Fibroblast of peridontal ligament (primary cell): Measurements from ENCODE around the gene PIP5K1B.

Source experiments
- DNase-seq: peaks from one replicate; pipeline ENCODE4 v3.0.0-alpha.2; 2010; ENCODE audit errors: extremely low read depth

Gene PIP5K1B

DNA sequence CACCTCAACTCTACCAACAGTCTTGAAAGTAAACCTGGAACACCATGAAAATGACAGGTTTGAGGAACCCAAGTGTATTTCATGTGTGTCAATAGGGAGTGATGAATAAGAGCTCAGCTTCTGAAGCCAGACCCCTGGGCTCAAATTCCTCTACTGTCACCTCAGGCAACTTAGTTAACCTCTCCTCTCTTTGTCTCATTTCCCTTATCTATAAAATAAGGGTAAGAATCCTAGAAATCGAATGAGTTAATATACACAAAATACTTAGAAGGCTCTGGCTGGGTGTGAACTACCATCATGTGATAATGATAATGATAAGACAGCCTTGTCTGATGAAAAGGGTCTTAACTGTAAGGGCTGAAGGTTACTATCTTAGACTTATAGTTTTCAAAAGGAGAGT, 66.3 kb downstream of the PIP5K1B start:
- no peak for DNase-seq

DNA sequence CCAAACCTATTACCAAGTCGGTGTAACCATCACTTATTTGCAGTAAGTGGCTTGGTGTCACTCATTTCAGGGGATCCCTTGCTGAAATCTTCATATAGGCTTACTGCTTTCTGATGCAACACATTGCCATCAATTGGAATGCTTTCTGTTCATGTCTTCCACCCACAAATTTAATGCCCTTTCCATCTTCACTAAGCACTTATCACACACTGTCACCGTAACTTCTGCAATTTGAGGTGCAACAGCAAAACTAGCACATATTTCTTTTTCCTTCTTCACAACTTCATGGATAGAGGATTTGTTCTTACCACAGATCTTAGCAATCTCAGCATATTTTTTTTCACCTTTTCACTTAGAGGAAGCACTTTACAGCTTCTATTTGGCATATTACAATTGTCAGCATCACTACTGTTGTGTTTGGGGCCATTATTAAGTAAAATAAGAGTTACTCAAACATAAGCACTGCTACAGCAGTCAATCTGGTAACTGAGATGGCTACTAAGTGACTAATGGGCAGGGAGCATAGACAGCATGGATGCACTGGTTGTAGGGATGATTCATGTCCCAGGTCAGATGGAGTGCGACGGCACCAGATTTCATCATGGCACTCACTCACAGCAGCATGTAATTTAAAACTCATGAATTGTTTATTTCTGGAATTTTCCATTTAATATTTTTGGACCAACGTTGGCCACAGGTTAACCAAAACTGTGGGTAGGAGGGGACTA, 70.1 kb downstream of the PIP5K1B start:
- DNase-seq = peak; percentile 41

DNA sequence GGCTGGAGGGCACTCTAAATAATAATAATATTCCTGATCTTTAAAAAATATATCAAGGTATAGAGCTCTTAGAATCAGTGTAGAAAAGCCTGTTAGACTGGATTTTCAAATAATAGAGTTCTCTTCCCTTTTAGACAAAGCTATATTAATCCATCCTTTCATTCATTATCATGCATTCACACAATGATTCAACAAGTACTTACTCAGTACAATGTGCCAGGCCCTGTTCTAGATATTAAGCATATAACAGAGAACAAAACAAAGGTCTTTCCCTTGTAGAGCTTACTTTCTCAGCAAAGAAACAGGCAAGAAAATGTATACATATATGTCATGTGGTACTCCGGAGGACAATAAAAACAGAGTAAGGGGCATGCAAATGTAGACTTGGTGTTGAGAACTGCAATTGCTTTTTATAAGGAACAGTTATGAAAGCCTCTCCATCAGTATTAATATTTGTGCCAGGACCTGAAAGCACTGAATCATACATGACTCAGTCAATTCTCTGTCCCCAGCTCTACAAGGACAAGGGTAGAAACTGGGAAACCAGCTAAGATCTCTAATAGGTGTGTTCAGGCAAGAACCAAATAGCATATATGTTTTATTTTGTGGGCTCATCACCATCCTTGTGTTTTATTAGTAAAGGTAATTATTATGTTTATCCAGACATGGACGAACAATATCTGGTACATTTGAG, 72.2 kb downstream of the PIP5K1B start:
- DNase-seq = no peak

DNA sequence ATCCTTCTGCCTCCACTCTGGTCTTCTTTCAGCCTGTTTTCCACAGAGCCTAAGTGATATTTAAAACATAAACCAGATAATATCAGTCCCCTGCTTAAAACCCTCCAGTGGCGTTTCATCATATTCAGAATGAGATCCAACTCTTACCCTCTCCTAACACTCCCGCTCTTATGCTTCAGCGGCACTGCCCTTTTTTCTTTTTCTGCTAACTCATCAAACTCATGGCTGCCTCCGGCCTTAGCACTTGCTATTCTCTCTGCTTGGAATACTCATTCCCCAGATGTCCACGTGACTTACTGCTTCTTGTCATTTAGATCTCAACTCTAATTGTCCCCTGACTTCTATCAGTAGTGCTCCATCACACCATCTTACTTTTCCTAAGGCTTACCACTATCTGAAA, 73.6 kb downstream of the PIP5K1B start:
- DNase-seq = no peak

DNA sequence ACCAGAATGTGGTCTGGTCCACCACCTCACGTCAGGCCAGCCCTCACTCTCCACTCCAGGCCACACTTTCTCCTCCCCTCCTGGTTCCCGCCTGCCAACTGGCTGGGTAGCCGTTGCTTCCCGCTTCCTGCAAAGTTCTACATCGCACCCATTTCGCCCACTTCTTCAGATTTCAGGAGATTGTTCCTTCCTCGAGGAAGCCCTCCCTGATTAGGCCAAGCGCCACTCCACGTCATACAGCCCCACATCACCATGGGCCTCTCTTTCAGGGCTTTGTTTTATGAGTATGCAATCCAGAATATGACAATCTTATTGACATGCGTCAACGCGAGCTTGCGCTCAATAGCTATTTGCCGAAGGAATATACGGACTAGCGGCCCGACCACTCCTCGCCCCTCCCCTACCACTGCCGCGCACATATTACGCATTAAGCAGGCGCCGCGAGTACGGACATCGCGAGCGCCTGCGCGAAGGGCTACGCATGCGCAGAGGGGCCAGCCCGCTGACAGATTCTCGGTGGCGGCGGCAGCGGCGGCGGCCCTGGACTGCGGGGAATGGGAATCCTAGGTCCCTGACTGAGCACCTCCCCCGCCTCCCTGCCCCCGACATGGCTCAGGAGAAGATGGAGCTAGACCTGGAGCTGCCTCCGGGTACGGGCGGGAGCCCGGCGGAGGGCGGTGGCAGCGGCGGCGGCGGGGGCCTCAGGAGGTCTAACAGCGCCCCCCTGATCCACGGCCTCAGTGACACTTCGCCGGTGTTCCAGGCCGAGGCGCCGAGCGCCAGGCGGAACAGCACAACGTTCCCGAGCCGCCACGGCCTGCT, 74.7 kb downstream of the PIP5K1B start:
- DNase-seq = peak; percentile 94

DNA sequence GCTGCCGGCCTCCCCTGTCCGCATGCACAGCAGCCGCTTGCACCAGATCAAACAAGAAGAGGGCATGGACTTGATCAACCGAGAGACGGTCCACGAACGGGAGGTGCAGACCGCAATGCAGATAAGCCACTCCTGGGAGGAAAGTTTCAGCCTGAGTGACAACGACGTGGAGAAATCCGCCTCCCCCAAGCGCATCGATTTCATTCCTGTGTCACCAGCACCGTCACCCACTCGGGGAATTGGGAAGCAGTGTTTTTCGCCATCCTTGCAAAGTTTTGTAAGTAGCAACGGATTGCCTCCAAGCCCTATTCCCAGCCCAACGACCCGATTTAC, 75.3 kb downstream of the PIP5K1B start:
- DNase-seq = no peak

DNA sequence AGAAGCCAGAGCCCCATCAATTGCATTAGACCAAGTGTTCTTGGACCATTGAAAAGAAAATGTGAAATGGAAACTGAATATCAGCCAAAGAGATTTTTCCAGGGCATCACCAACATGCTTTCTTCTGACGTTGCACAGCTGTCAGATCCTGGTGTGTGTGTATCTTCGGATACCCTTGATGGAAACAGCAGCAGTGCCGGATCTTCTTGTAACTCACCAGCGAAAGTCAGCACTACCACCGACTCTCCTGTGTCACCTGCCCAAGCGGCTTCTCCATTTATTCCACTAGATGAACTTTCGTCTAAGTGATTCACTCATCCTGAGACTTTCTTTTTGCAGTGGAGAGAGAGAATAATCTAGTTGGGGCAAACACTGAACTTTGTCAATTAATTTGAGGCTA, 75.7 kb downstream of the PIP5K1B start:
- peak; percentile 20 for DNase-seq

DNA sequence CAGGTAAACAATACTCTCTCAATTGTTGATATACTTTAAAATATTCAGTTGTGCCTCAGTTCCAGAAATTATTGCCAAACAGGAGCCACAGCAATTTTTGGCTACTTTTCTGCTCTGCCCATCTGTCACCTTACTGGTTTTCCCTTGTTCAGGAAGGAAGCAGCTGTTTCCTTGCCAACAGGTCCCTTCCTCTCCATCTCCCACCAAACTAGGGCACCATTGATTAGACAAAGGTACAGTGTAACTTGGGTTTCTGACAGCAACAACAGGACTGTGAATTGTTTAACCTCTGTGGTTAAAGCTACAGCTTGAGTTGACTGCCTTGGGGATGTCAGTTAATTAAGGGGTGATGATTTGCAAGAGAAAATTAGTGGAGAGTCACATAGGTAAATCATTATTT, 76.9 kb downstream of the PIP5K1B start:
- no peak for DNase-seq

DNA sequence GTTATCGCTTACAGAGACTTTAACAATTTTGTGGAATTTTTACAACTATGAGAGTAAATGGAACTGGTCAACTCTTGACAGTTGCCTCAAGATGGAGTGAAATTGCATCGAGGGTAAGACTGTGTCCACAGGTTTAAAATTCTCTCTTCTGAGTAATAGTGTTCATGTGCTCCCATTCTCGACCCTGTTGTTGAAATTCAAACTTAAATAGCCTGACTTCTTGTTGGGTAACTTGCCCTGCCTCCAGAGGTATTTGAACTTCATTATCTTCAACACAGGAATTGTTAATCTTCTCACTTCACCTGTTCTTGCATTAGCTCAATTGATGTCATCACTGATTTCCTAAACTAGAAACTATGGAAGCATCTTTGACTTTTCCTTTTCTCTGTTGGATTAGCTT, 77.5 kb downstream of the PIP5K1B start:
- no peak for DNase-seq

DNA sequence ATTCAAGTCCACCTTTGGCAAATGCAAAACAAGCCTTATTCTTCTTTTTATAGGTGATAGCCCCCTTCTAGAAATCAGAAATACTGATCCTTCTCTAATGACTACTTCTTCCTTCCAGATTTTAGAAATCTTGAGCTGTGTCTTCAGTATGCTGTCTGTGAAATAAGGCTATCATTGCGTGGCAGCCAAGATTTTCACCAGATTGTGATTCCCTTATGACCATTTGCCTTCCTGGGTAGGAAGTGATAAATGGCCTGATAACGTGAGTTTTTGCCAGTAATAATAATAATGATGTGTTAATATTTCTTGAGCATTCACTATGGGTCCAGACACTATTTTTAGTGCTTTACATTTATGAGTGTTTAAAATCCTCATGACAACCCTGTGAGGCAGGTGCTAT, 80.9 kb downstream of the PIP5K1B start:
- no peak for DNase-seq

DNA sequence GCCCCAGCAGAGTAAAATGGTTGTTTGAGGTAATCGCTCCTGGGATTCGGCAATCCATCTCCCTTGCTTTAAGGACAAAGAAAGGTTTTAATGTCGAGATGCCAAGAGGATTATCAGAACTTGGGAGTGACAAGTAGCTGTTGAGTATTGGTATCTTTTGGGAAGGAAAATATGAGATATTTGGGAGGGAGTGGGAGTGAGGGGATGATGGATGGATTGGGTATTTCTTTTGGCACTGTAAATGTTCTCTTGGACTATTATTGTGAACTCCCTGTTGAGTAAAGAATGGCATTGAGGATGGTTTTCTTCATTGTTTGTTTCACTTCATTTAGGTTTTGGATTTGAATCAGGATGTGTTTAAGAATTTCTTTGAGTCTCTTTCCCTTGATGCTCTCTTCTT, 86.1 kb downstream of the PIP5K1B start:
- DNase-seq = no peak

DNA sequence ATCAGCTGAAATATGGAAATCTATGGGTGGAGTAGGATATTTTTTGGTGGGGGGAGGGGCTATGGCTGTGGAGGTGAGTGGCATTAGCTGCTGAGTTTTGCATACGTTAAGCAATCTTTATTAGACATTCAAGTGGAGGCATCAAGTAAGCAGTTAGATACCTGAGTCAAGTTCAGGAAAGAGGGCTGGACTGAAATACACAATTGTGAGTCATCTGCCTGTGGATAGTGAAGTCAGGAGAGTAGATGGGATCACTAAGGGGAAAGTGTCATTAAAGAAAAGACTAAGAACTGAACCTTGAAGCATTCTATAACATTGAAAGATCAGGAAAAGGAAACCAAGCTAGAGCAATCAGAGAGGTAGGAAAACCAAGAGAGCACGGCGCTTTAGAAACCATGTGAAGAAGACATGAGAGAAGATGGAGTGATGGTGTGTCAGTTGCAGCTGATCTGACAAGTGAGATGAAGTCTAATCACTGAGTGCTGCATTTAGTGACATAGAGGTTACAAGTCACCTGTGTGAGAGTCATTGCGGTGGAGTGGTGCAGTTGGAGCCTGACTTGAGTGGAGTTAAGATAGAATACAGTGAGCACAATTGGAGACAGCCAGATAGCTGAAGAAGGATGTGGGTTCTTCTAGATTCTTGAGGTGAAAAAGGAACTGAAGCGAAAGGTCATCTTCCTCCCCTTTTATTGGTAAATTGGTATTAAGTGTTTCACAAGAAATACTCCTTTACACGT, 88.7 kb downstream of the PIP5K1B start:
- DNase-seq = no peak

DNA sequence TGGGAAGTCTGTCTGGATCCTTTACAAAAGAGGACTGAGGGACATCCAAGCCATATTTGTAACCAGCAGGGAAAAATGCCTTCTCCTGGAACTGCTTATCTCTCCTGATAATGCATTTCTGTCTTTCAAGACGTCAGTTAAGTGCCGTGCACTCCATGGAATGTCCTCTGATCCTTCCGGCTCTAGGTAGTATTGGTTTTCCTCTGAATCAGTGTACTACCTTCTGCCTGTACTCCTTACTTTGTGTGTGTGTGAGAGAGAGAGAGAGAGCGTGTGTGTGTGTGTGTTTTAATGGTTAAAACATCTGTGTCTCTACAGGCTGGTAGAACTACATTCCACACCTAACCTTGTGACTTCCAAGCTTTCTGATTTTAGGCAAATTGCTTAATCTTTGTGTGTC, 89.9 kb downstream of the PIP5K1B start:
- DNase-seq = no peak

DNA sequence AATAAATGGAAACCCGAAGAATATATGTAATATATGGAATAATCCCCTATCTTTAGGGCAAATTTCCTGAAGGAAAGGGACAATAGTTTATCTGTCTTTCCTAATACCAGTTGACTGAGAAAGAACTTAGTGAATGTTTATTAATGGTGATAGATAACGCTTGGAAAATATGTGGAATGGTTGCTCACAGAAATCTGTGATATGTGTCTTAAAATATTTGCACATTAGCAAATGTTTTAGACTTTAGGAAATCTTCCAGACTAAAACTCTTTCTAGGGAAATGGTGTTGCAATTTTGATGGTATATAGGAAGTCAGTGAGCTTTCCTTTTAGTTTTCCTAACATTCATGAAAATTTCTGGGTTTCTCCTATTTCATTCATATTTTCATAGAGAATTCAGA, 90.4 kb downstream of the PIP5K1B start:
- DNase-seq = no peak

DNA sequence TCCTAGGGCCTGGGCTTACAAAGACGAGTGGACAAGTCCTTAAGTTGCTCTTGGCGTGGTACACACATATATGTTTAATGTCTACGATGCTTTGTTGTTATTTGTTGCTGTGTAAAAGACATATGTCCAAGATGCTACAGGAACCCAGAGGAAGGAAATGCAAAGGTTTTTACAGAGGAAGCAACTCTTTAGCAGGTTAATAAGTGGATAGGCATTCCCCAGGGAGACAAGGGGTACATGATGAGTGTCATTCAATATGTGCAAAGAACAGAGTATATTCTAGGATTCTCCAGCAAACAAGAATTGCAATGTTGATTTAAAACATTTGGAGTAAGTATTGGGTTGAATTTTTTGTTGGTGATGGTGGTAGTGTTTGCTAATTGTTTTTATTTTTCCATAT, 92.1 kb downstream of the PIP5K1B start:
- DNase-seq = no peak

DNA sequence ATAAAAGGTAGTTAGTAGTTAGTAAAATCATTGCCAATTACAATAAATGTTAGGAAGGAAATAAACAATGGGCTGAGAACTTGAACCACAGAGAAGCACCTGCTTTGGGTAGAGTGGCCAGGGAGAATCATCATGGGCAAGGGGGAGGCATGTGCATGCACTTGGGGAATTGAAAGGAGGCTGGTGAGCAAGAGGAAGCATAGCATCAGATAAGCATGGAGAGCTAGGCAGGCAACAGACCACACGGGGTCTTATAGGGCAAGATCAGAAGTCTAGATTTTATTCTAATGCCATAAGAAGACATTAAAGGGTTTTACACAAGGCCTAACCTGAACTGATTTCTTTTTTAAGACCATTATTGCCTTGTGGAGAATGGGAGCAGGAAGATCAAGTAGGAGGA, 93.4 kb downstream of the PIP5K1B start:
- no peak for DNase-seq

DNA sequence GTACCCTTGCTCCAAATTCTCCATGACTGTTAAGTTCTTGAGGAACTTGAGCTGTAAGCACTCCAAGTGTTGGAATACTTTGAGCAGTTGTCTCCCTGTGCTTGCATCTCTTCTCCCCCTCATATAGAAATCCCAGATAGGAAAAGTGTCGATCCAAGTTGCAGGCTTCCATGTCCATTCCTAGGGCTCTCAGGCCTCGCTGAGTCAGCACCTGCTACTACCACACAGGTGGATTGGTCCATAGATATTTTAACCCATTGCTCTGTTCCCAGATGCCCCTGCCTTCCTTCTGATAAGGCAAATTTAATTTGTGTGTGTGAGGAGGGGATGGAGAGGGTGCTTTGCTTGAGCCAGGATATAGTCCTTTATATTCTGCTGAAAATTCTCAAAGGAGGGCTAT, 95.8 kb downstream of the PIP5K1B start:
- DNase-seq = no peak

DNA sequence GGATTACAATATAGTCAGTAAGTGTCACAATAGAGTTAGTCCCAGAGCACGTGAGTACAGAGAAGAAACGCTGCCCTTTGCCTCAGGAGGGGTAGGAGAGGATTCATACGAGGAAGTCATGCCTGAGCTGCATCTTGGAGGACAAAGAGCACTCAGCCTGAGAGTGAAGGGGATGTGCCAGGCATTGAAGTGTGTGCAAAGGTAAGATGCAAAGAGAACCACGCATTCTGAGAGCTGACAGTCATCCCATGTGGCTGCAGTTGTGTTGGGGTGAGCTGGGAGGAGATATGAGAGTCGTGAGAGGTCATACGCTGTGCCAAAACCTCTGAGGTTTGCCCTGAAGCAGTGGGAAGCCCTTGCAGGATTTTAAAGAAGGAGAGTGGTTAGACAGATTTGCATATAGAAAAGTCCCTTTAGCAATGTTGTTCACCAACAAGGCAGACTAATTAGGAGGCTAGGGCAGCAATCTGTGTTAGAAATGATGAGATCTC, 97.5 kb downstream of the PIP5K1B start:
- no peak for DNase-seq

DNA sequence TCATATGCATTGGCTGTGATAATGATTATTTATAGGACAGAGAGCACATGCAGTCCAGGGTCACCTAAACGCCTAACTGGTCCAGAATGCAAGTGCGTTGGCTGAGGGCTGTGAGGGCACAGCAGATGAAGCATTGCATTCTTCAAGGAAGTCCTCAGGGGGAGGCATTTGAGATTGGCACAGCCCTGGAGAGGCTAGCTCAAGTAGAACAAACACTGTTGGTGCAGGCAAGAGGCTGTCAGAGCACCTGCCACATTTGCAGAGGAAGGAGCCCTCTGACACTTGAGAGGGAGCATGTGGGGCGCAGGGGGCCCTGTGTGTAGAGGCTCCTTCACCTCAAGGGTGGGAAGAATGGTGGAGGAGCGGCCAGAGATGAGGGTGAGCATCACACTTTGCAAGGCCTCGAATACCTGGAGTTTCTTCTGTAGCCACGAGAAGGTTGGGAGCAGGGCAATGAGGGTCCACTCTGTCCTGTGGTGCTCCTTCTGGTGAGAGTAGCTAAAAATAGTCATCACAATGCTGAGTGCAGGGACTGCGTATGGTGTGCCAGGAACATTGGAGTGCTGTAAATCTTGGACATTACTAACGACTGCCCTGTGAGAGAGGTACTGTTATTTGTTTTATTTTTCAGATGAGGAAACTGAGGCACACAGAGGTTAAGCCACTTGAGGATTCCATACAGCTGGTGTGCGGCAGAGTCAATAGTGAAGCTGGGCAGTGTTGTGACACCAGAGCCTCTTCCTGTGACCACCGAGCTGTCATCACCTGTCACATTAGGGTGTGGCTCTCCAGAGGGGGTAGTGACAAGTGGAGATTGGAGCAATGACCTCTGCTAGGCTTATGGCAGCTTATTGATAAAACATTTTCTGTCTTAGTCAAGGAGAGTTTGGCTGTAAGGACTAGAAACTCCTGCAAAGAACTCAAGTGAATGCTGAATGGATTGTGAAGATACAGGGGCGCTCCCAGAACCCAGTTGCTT, 100.2 kb downstream of the PIP5K1B start:
- no peak for DNase-seq

DNA sequence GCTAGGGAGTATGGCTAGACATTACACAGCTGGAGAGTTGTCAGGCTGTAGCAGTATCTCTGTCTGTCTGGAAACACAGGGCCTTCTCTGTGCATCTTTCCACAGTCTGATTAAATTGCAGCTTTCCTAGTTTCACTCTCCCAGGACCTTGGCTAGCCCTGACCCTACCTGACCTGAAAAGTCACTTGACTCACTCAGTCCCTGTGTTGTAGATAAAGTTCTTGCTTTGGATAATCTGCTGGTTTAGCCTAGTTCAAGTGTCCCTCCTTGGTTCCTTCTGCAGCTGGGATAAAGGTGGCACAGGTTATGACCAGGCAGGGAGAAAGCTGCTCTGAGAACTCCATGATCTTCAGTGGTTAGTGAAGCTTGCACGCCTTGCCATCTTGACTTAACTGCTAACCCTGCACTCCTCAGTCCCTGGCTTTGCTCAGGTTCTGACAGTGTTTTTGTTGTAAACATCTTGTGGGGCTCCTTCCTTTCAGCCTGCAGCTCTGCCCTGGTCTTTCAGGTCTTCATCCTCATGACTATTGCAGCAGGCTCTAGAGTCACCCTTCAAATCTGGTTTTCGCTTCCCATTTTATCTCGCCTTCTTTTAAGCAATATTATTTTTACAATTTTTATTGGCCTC, 101.0 kb downstream of the PIP5K1B start:
- DNase-seq = no peak
